Heart right ventricle (tissue), 16 donors: ENCODE results near the gene TPH2. TPM values are rescaled to one million over a fixed set of nuclear protein-coding genes. Genes with fewer than 3 reads are reported as not detected.

Experiments
- ATAC-seq, 8 donors: fragments of 200-7000 bp; cut with Tn5 transposase; one replicate each; pipeline ENCODE4 v1.9.1; 2020; ENCODE audit warnings: mild to moderate bottlenecking in 8 of 8, moderate library complexity in 8 of 8, moderate number of reproducible peaks in 1 of 8
- DNase-seq, 2 donors: peaks; one replicate each; pipeline ENCODE4 v3.0.0-alpha.2; 2020
- H3K27ac ChIP-seq, 10 donors: fragments of 200-600 bp; sonication (generic) in 2 of 10; one replicate each; pipeline versions ENCODE4 v1.5.0 to v1.8.0; 2020 to 2022; ENCODE audit warnings: mild to moderate bottlenecking in 3 of 10
- H3K27me3 ChIP-seq, 7 donors: fragments of 200-600 bp; one replicate each; pipeline ENCODE4 v1.8.0; 2021 to 2022; ENCODE audit warnings: mild to moderate bottlenecking in 2 of 7
- H3K36me3 ChIP-seq, 9 donors: fragments of 200-600 bp; sonication (generic) in 1 of 9; one replicate each; pipeline versions ENCODE4 v1.5.0 to v1.8.0; 2020 to 2022; ENCODE audit warnings: mild to moderate bottlenecking in 2 of 9
- H3K4me1 ChIP-seq, 9 donors: fragments of 200-600 bp; sonication (generic) in 1 of 9; one replicate each; pipeline versions ENCODE4 v1.5.0 to v1.8.0; 2020 to 2022; ENCODE audit warnings: mild to moderate bottlenecking in 4 of 9
- H3K4me3 ChIP-seq, 10 donors: fragments of 200-600 bp; sonication (generic) in 2 of 10; one replicate each; pipeline versions ENCODE4 v1.5.0 to v1.8.0; 2020 to 2022; ENCODE audit warnings: mild to moderate bottlenecking in 7 of 10, moderate library complexity in 2 of 10
- H3K9me3 ChIP-seq, 11 donors: fragments of 200-600 bp in 10 of 11; sonication (generic) in 2 of 11; one replicate each; pipeline versions ENCODE4 v1.5.0 to v1.8.0; 2013 to 2022; ENCODE audit warnings: mild to moderate bottlenecking in 2 of 11, control low read depth in 1 of 11, moderate library complexity in 1 of 11
- CTCF ChIP-seq, 9 donors: fragments of 200-600 bp; sonication (generic) in 2 of 9; IDR thresholded peaks; one replicate each; pipeline versions ENCODE4 v1.5.0 to v1.8.0; 2021 to 2022; ENCODE audit warnings: antibody characterized with exemption in 9 of 9, mild to moderate bottlenecking in 5 of 9, moderate library complexity in 1 of 9
- WGBS, 2 donors: extraction: QIAGEN DNeasy Blood & Tissue Kit; methylation state at CpG; one replicate each; pipeline ENCODE4 v1.1.7; 2013; ENCODE audit warnings: inconsistent platforms in 1 of 2; 5-methylcytosine and 5-hydroxymethylcytosine counted together
- intact Hi-C, 10 donors: fragments of 100-400 bp; cut with DNase I; formaldehyde crosslinking; loops; one replicate each; pipeline versions ENCODE4 v1.11.1 to v1.14.2; 2022
- polyA plus RNA-seq, 2 donors: library from polyadenylated mRNA; stranded (reverse); fragments of 200-250 nt; gene quantifications; one replicate each; pipeline ENCODE4 v1.2.3, GENCODE V29; 2013
- total RNA-seq, 10 donors: library from RNA; stranded (reverse); fragmentation: NEBNext Ultra II Directional in 3 of 10; extraction: Animal tissue kit (Norgen Biotek cat#: 25700) in 3 of 10; gene quantifications; one replicate each; pipeline versions ENCODE4 v1.2.1 to v1.2.4, GENCODE V29; 2021 to 2023
- donor health status: Arrhythmogenic right ventricular cardiomyopathy.
- donor health status: ischemic (EF 13 %, LVEDD 7.1; RV severe dilation, severe dysfunction).
- donor health status: healthy with polysubstance abuse.
- donor health status: DM: no; HTN: yes; CAD: no.
- donor health status: DM: no; HTN: no; CAD: no.
- donor health status: ischemic (EF 25% LVEDD 6.9; RV normal size, moderate dysfunction).
- donor health status: ischemic (EF 25% LVEDD 5.7; RV mildly dilated, moderate dysfunction).
- donor health status: healthy.
- donor health status: DM: yes; HTN: yes; CAD: no.
- donor health status: Ischemic cardiomyopathy.
- donor health status: ischemic (EF 35%, LVEDD 5.7; RV mildly dilated, moderate dysfunction).
- donor health status: nonischemic (EF 11% LVEDD 7.7; RV severe dilation, severe dysfunction).
- donor health status: DM: yes; HTN: yes; CAD: no.
- donor health status: PGD.
- donor health status: ischemic (EF 29% LVEDD 5.4; RV normal size, mild dysfunction).
- donor health status: nonischemic (EF 23%, LVEDD 6.1; RV moderate dilation, normal function).

TPH2 gene
- total and polyA plus RNA-seq, 12 donors = not detected

- no peak for DNase-seq
Observed at GRCh38 chr12:71967211-71967610, 28.6 kb downstream of the TPH2 start.

GRCh38 chr12:71969330-71969729 is 30.7 kb downstream of the TPH2 start:
- Histone ChIP-seq H3K4me3 (no peak overlapping the region), H3K27ac (no peak overlapping the region), H3K36me3 (no peaks in the 10 kb centered on the region), H3K4me1 (no peaks in the 10 kb centered on the region), H3K27me3 (peaks cover 0 to 30% (median 0%) of the 10 kb centered on the region in 7 donors), H3K9me3 (peaks cover 0 to 3% (median 0%) of the 10 kb centered on the region in 11 donors)
- no peak for ATAC-seq
- WGBS, 2 donors = 85 to 88% methylated on average over 1 of the region's 1 CpG
- no peak for TF ChIP-seq CTCF (IDR thresholded peaks at IDR 0.05)
- DNase-seq = no peak
- intact Hi-C loops = no loop called here

More at GRCh38 chr12:71967211-71967610, 28.6 kb downstream of the TPH2 start:
- intact Hi-C loops = no loop called here
- Histone ChIP-seq H3K4me1 (no peaks in the 10 kb centered on the region), H3K27ac (no peak overlapping the region), H3K4me3 (no peak overlapping the region), H3K27me3 (peaks cover 0 to 30% (median 0%) of the 10 kb centered on the region in 7 donors), H3K36me3 (no peaks in the 10 kb centered on the region), H3K9me3 (no peaks in the 10 kb centered on the region)
- TF ChIP-seq CTCF (IDR thresholded peaks at IDR 0.05) = no peak
- WGBS, 2 donors = 81 to 84% methylated on average over 3 of the region's 3 CpGs
- no peak for ATAC-seq

GRCh38 chr12:71970031-71970430 is 31.4 kb downstream of the TPH2 start:
- Histone ChIP-seq H3K27me3 (peaks cover 0 to 30% (median 0%) of the 10 kb centered on the region in 7 donors), H3K27ac (no peak overlapping the region), H3K9me3 (peaks cover 0 to 5% (median 0%) of the 10 kb centered on the region in 11 donors), H3K36me3 (no peaks in the 10 kb centered on the region), H3K4me1 (no peaks in the 10 kb centered on the region), H3K4me3 (no peak overlapping the region)
- ATAC-seq (no peak), DNase-seq (no peak)
- WGBS, 2 donors = 81 to 83% methylated on average over 5 of the region's 5 CpGs
- no peak for TF ChIP-seq CTCF (IDR thresholded peaks at IDR 0.05)
- intact Hi-C loops = no loop called here

GRCh38 chr12:71972441-71973074 is 33.9 kb downstream of the TPH2 start:
- no peak for TF ChIP-seq CTCF (IDR thresholded peaks at IDR 0.05)
- ATAC-seq (no peak), DNase-seq (no peak)
- 64 to 70% methylated on average over 4 of the region's 4 CpGs for WGBS, 2 donors
- H3K4me3 ChIP-seq = no peak overlapping the region
- no peak overlapping the region for H3K27ac ChIP-seq
- intact Hi-C loops = no loop called here
- peaks cover 0 to 18% (median 0%) of the 10 kb centered on the region in 7 donors for H3K27me3 ChIP-seq
- no peaks in the 10 kb centered on the region for H3K36me3 ChIP-seq
- no peaks in the 10 kb centered on the region for H3K4me1 ChIP-seq
- peaks cover 0 to 5% (median 0%) of the 10 kb centered on the region in 11 donors for H3K9me3 ChIP-seq
